Nucleus accumbens (tissue), 56 donors: ENCODE data around the gene CD80.

ENCODE experiments used
- DNase-seq, 56 donors: peaks; one replicate each; lab custom pipeline; 2025; lab: John Stamatoyannopoulos, UW

CD80 gene

GRCh38 chr3:119507404-119507803 is 52.0 kb downstream of the CD80 start:
- no peak for DNase-seq

GRCh38 chr3:119506631-119507030 is 52.8 kb downstream of the CD80 start:
- DNase-seq: no peak

GRCh38 chr3:119500901-119501300 is 58.5 kb downstream of the CD80 start:
- DNase-seq: no peak

- DNase-seq: no peak
These were observed 59.1 kb downstream of the CD80 start for GRCh38 chr3:119500265-119500664.

GRCh38 chr3:119498186-119499011 is 61.0 kb downstream of the CD80 start, which contains the start of gene TIMMDC1:
Gene TIMMDC1, plus strand, starts transcription at chr3:119498547. Its CDS starts 187 bp downstream, at chr3:119498734.
- peak; percentile 67 to 99 (median 96) for DNase-seq

GRCh38 chr3:119497820-119498185 is 61.6 kb downstream of the CD80 start:
- DNase-seq: peak in 23 of 56 donors; percentile 0 to 42 (median 17)

- DNase-seq: no peak
These were observed 64.8 kb downstream of the CD80 start for GRCh38 chr3:119494597-119494996.

GRCh38 chr3:119492810-119493209 is 66.6 kb downstream of the CD80 start:
- no peak for DNase-seq

GRCh38 chr3:119492128-119492527 is 67.3 kb downstream of the CD80 start:
- DNase-seq: no peak

- DNase-seq: no peak
These were observed 69.3 kb downstream of the CD80 start for GRCh38 chr3:119490153-119490552.

- DNase-seq: no peak
These were observed 73.9 kb downstream of the CD80 start for GRCh38 chr3:119485563-119485962.

- DNase-seq: no peak
These were observed 76.3 kb downstream of the CD80 start for GRCh38 chr3:119483101-119483500.

- no peak for DNase-seq
These were observed 78.3 kb downstream of the CD80 start for GRCh38 chr3:119481079-119481478.
